ENCODE results near the gene MSN.

Gene MSN

DNA sequence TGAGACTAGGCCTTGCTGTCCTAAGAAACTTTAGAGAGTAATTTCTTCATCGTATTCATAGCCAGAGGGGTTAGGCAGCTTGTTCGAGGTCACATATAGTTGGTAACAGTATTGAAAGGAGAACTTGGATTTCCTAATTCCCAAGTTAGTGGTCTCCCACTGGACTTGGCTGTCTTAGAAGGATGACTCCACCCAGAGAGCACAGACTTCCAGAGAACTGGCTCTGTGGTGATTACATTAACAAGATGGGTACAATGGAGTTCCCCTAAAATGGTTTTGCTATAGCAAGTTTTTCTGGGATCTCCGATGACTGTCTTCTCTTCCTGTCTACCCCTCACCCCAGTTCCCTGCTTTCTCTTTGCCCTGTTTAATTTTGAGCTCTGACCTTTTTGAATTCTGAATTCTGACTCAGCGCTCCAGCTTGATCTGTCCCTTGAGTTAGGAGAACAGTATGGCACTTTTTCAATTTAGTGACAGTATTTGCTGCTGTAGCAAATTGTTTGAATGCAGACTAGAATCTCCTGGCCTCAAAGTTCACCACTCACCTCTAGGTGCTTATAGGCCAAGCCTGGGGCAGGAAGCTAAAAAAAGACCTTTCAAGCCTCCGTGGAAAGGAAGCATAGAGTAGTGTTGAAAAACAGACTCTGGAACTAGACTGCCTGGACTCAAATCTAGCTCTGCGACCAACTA lies 6.9 kb downstream of the MSN start:
- DNase-seq: no peak

DNA sequence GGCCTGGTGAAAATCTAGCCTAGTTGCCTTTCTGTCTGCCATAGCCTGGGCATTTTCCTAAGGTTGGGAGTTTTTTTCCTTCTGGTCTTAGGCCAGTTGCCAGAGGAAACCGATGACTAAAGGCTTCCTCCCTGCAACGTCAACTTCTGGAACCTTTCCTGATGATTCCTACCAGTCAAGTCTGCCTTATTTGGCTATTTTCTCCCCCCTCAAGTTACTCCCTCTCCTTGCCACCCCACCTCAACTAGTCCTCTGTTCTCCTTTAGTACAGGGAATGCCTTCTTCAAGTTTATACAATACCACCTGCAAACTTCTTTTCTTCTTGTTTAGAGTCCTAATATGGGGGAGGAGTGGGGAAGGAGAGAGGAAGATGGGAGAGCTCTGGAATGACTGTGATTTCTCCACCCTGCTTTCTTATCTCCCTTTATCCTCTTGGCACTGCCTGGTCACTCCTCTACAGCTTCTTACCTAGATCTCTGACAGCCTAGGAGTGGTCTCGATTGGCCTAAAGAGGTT lies 10.6 kb downstream of the MSN start:
- DNase-seq: no peak

DNA sequence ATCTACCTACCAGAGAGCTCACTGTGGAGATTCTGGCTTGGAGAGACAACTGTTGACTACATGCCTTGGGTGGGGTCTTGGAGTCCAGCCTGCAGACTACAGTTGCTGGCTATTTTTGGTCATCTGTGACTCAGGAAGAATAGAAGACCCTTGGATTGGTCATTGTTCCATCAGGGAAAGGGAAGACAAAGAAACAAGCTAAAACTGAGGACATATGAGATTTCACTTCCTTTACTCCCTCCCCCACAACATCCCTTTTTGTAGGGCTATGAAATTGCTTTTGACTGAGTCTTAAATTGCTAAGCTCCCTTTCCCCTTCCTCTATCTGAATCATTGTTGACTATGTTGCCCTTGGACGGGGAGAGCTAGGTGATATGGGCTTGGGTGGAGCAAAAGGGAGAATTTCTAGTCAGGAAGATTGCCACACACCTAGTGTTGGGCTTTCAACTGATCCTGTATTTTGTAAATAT lies 11.7 kb downstream of the MSN start:
- DNase-seq: no peak

DNA sequence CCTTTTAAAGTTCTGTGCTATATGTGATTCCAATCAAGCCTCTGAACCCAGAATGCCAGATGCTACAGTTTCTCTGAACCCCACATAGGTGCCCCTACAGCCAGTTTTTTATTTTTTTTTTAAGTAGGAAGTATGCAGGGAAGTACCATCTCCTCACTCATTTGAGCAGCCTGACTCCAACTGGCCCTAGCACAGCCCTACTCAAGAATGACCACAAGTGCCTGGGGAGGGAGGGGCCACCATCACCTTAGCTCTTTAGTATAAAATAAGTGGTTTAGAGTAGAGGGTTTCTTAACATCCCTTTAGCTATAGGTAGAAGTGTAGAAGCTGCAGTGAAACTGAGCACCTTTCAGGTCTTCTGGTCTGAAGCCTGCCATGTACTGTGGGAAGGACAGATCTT lies 14.4 kb downstream of the MSN start:
- no peak for DNase-seq

DNA sequence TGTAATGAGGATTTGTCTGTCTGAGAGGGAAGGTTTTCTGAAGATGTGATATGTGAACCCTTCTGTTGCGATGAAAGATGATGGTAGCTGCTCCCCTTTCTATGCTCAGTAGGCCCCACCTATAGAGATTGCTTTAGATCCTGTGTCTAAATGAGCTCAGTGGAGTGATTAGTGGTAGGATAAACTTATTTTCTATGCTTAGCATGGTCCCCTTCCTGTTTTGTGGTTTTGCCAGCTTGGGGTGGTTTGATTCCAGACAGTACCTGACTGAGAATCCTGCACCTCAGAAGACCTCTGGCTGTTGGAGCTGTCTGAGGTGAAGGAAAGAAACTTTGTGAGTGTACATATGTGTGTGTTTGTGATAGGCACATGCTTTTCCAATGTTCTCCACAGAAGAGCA lies 17.7 kb downstream of the MSN start:
- no peak for DNase-seq

DNA sequence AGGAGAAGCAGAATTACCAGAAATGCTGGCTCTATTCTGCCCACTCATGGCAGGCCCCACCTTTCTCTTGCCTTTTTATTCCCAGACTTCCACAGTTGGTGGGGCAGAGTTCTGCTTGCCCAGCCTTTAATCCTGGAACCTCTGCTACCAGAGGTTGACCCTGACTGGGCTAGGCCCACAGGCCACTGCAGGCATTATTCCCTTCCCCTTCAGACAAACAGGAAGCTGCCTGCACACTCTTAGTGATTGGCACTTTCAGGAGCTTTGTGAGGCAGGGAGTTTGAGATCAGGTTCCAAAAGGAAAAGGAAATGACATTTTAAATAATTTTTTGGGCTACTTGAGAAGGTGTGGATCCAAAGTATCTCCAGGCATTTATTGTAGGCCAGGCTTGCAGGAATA lies 18.8 kb downstream of the MSN start:
- no peak for DNase-seq

DNA sequence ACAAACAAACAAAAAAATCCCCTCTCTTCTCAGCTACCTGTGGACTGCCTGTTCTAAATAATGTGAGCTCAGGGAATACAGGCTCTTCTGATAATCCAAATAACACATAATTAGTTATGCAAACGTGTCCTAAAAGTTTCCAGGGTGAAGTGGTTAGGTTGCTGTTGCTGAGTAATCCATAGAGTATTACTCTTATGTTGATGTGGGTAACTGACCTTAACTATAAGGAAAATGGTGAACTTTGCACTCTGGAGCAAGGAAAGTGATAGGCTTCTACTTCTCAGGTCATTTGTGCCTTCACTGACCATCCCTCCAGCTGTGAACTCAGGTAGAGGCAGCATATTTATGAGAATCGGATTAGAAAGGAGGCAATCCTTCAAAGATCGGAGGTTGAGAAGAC lies 19.9 kb downstream of the MSN start:
- DNase-seq: no peak

DNA sequence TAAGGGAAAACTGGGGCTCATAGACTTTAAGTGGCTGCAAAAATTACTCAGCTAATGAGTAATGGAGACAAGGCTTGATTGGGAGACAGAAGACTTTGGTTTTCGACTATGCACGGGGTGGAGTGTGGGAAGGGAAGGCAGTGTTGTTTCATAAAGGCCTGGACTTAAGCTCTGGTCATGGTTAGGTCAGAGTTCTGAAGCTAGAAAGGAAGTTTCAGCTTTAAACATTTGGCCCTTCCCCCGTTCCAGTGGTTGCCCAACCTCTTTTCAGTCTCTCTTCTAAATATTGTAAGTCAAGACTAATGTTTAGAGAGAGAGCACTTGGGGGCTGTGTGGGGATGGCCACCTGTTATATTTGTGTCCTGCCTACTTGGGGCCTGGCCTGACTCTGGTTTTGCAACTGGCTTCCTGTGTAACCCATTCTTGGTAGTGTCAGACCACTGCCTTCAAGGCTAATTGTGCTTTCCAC lies 21.0 kb downstream of the MSN start:
- no peak for DNase-seq

DNA sequence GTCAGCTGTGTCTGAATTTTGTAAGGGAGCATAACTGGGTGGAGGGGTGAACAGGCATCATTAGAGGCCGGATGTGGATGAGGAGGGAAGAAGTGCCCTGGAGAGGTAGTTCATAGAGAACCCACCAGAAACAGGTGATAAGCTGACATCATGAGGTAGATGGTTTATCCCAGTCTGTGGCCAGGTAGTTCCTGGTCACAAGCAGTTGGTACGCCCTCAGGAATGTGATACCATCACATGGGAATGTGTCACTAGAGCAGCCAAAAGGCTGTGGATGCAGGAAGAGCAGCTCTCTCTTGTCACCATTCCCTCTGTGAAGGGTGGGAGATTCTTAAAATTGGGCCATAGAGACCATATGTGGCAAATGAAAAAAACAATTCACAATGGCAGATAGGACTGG lies 21.9 kb downstream of the MSN start:
- no peak for DNase-seq

DNA sequence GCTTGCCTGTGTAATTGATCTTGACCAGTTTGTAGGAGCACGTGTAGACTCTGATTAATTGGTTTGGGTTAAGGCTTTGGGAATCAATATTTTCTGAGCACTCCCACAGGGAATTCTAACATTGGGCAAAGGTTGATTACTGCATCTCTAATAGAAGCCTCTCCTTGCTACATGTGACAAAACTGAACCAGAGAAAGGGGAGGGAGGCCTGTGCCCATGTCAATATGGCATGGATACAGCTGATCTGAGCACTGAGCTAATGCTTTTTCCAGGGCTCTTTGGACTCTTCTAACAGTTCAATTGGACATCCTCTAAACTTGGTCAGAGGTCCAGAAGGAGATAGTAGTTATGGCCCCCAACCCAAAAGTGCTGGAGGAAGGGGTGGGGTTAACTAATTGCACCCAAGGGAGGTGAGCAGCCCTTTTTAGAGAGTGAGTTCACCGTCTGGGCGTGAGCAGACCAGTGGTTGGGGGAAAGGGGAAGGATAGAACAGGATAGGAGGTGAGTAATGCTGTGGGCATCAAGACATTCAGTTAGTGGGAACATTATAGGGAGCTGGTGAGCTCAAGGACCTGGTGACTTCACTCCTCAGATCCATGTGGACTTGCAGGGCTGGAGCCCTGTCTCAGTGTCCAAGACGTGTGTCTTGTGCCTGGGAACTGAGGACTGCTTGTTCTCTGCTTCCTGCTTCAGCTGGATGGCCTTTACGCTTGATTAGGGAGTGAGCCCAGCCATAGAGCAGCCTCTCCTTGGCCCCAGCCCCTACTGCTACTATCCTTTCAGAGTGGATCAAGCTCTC lies 22.8 kb downstream of the MSN start:
- DNase-seq: no peak

DNA sequence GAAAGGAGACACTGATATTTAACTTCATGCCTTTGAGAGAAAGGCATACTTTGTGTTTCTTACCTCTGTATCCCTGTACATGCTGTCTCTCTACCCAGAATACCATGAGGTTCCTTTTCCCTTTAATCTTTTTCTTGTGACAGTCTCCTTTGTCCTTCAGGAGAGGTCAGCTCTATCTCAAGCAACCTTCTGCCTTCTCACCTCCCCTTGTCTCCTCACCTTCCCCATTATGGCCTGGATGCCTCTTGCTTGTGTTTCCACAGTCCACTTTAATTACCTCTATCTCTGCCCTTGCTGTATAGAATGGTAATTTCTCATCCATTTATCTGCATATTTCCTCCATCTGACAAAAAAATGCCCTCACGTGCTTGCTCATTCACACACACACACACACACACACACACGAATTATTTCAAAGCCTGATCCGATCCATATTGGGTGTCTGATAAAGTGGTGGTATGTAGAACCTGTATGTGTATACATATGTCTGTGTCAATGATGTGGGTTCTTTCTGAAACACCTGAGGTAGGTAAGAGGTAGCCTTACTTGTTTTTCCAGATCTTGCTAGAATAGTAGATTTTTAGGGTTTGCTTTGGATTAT lies 28.5 kb downstream of the MSN start:
- no peak for DNase-seq

DNA sequence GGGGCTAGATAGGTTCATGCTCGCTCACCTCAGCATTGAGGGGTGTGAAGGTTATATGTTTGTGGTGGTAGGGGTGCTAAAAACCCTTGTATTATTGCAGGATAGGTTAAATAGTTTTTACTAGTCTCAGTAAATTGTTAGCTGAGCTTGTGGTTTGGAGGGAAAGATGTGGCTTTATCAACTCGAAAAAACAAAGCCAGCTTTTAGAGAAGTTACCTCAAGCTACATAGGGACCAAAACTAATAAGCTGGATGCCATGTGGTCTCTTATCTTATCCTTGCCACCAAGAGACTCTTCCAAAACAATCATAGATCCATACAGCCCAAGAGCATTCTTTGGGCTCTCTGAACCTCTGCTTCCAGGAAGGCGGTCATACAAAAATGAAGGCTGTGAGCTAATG lies 29.2 kb downstream of the MSN start:
- no peak for DNase-seq

DNA sequence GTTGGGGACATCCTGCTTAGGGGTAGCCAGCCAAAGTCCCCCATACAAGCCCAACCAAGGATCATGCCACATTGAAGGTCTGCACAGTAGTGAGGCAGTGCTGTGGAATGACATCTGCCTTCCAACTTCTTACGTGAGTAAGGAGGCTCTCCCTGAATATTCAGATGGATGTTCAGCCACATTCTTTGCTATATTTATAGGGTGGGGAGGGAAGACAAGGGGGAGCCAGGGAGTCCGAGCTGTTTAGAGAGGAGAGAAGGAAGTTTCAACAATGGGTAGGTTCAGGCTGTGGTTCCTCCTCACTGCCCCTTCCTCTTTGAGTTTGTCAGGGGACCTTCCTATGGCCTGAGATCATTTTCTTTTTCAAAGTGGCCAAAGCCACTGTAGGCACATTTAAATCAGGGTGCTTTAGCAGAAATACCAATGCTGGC lies 29.8 kb downstream of the MSN start:
- no peak for DNase-seq

DNA sequence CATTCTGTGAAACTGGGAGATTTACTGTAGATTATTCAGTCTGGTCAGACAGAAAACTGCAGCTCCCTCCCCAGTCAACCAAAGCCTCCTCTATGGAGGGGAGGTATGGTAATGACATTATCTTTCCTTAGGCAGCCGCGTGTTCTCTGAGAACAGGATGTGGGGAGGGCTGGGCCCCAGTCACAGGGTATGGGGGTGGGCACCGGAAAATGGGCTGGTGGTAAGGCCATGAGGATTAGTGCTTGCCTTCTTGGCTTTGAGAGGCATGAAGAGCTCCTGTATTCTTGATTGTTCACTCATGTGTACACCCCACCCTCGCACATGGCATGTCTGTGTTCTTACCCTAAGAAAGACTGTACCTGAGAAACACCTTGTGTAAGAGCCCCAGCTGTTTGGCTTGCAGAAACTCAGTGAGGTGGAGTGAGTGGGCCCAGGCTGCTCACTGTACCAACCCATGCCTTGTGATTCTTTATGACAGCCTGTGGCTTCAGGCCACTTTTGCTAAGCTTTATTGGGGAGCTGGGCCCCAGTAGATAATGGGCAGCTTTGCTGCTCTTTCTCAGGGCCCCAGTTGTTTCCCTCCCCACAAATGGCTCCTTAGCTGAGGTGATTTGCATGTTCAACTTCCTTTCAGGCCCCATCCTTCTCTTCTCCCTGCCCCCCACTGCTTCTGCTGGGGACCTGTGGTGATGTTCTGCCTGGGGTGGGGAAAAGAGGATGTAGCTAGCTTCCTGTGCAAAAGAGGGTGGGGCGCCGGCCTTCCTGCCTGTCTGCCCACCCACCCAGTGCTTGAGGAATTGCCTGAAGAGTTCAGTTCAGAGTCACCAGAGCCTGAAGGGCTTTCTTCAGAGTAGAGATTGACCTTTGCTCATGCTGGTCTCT lies 30.7 kb downstream of the MSN start:
- DNase-seq: no peak

DNA sequence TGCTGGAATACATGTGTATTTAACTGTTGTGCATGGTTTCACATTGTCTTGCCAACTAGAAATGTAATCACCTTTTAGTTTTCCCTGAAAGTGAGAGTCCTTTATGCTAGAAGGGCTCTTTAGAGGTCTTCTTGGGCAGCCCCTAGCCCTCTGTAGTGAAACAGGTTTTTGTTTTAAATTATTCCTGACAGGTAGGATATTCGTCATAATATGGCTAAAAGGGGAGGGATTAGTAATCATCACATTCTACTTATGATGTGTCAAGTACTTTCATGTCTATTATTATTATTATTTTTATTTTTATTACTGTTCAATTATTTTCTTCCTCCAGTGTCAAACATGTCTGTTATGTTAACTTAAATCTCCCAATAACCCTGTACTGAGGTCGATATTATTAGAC lies 35.5 kb downstream of the MSN start:
- no peak for DNase-seq

DNA sequence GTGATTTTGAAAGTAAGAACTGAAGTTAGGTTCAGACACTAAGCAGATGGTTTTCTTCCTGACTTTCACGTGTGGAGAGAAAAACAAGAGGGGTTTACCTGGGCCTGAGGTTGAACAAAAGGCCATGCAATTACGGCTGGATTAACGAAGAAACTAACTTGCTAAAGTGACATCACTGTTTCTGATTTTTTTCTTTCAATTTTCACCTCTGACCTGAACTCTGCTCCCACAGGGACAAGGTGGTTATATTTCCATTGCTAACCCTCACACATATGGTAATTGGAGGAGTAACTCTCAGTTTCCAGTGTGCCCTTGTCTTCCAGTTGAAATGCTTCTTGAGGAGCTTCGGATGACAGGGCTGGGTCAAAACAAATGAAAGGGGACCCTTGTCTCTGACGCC lies 38.0 kb downstream of the MSN start:
- no peak for DNase-seq

DNA sequence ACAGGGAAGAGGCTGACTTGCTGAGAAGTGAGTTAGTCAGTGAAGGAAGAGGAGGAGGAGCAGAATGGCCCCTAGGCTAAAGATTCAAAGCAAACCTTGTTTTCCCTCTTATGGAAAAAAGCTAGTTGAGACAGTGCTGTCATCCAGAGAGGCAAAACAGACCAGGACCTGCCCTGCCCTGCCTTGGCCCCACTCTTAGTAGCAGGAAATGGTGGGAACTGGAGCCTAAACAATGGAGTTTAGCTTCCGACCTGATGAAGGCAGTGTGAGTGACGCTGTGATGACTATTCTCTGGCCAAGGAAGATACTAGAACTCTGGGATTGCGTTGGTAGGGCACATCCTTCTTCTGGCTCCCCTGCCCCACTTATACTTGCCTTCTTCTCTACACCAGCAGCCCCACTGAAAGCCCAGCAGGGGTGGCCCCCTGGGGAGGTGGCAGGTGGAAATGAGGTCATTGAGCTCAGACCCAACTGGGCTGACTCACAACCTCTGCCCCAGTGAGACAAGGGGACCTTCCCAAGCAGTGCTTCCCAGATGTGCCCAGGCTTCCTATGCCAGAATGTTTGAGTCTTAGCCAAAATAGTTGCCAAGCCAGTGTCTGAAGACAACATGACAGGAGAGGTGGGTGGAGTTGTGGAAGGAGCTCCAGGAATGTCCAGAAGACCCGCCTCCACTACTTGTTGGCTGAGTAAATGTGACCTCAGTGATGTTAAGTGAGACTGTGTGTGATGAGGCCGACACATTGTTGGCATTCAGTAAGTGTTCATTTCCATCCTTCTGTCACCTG lies 38.8 kb downstream of the MSN start:
- DNase-seq: no peak

DNA sequence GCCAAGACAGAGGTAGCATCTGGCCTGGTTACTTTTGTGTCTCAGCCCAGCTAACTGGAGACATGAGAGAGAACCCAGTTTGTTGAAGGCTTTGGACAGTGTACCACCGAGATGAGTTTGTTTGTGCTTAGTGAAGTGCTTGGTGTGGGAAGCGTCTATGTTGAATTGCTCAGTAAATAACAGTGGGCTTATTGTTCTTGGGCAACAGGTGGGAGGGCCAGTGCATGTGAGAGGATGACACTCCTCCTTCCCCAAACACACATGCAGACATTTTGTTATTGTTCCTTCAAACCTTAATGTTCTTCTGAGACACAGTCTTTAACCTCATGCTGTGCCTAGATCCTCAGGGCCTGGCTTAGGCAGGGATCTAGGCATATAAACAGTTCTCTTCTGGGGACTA lies 39.7 kb downstream of the MSN start:
- DNase-seq: no peak

DNA sequence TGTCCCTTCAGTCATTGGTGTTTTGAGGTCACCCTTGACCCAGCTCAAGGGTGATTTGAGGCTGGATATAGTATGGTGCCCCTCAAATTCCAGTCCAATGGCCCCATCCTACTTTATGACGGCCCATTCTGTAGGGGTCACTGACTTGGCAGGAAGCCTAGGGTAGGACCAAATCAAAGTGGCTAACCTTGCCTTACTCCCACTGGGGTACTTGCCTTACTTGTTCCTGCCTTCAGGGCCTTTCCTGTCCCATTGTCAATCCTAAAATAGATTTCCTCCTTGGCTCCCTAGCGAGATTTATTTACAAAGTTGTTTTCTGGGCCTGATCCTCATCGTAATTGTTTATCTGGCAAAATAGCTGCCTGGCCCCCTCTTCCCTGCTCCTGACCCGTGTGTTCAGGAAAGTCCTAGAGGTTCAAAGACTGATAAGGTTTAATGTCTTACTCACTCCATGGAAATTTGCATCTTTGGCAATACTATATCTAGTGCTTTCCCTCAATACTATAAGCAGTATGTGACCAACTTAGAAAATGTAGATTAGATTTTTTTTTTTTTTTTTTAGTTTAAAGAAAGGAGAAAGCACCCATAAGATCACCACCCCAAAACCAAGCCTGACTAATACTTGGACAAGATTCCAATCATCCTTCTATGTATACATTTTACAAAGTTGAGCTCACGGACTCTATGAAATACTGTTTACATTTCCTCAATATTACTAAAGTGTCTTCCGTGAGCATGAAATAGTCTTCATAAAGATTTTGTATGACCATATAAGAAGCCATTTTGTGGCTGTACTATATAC lies 44.8 kb downstream of the MSN start:
- no peak for DNase-seq

DNA sequence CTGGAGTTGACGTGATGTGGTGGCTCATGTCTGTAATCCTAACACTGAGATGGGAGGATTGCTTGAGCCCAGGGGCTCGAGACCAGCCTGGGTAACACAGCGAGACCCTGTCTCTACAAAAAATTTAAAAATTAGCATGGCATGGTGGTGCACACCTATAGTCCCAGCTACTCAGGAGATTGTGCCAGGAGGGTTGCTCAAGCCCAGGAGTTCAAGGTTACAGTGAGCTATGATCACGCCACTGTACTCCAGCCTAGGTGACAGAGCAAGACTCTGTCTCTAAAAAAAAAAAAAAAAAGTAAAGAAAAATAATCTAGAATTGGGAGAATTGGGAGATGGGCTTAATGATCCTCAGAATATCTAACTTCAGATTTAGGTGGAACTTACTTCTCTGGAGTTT lies 51.1 kb downstream of the MSN start:
- no peak for DNase-seq

DNA sequence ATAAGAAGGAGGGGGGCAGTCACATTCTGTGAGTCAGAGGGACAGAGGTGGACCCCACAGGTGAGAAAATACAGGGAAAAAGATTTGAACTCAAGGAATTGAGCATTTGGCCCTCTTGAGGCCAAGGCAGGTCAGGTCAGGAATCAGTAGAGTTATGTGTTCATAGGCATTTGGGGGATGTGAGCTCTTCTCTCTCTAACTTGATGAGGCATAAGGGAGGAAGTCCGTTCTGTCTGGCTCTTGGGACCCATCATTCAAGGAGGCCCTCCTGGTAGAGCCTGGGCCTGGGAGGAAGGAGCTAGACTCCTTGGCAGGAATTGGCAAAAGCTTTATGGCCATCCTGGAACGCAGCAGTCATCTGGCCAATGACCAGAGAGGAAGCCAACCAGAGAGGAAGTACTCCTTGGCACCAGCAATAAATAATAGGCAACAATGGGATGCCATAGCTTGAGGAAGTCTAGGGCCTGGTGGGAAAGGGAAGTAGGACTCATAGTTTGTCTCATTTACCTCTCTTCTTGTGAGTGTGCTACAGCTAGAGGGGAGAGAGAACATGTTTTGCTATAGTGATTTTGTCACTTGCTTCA lies 53.0 kb downstream of the MSN start:
- no peak for DNase-seq
